OCI-LY7 (cell line): ENCODE measurements around the gene MGST2. TPM values are rescaled to one million over a fixed set of nuclear protein-coding genes. Genes with fewer than 3 reads are reported as not detected.
A peak's percentile ranks its signal among the peaks of the same experiment; 100 is the strongest.
"Not testable (repeated sequence)": the region's sequence is repeated elsewhere in the genome, so short reads cannot be mapped to it uniquely, and the experiment has no call there.

ENCODE experiments used
- BruUV-seq: library from RNA; stranded (reverse); fragments of 400-500 nt; replicated peaks from 2 replicates; lab custom pipeline; 2021; lab: Mats Ljungman, UMichigan
- CTCF ChIA-PET: fragments of 300-600 bp; sonication (Branson Sonifier 250); formaldehyde crosslinking; loops from one replicate; lab custom pipeline; 2022; ENCODE audit warnings: antibody characterized with exemption; ENCODE audit not compliant: unreplicated experiment; lab: Charles Lee
- POLR2A ChIA-PET: fragments of 300-600 bp; sonication (Branson Sonifier 250); formaldehyde crosslinking; loops from one replicate; lab custom pipeline; 2022; ENCODE audit warnings: antibody characterized with exemption; lab: Charles Lee
- DNase-seq: peaks from one replicate; pipeline ENCODE4 v3.0.0-alpha.2; 2015; ENCODE audit warnings: low spot score
- H2AFZ ChIP-seq: fragments of 200-600 bp; sonication (generic), shearing (Covaris generic); 2 replicates; pipeline ENCODE4 v1.6.1; 2014; ENCODE audit warnings: mild to moderate bottlenecking, antibody characterized with exemption, low read length, moderate library complexity
- H3K27ac ChIP-seq: fragments of 200-600 bp; sonication (generic); 2 replicates; pipeline ENCODE4 v1.5.1; 2014; ENCODE audit warnings: mixed run types, low read depth, mild to moderate bottlenecking, moderate library complexity, low read length, inconsistent platforms; ENCODE audit not compliant: poor library complexity, severe bottlenecking
- H3K36me3 ChIP-seq: fragments of 200-600 bp; sonication (generic); 2 replicates; pipeline ENCODE4 v1.6.1; 2014; ENCODE audit warnings: mild to moderate bottlenecking, antibody characterized with exemption, low read length, moderate library complexity, mixed read lengths; ENCODE audit not compliant: insufficient read depth
- H3K4me1 ChIP-seq: fragments of 200-600 bp; sonication (generic); 2 replicates; pipeline ENCODE4 v1.5.1; 2014; ENCODE audit warnings: mild to moderate bottlenecking, low read length; ENCODE audit not compliant: insufficient read depth, poor library complexity, severe bottlenecking
- H3K4me2 ChIP-seq: fragments of 200-600 bp; sonication (generic); 2 replicates; pipeline ENCODE4 v1.6.1; 2014; ENCODE audit warnings: mild to moderate bottlenecking, low read length
- H3K4me3 ChIP-seq: fragments of 200-600 bp; sonication (generic); 2 replicates; pipeline ENCODE4 v1.5.1; 2014; ENCODE audit warnings: mild to moderate bottlenecking, low read depth, low read length; ENCODE audit not compliant: poor library complexity, severe bottlenecking
- H3K79me2 ChIP-seq: fragments of 200-600 bp; sonication (generic); 2 replicates; pipeline ENCODE4 v1.6.1; 2016; ENCODE audit warnings: low read depth, mild to moderate bottlenecking, low read length, moderate library complexity, mixed read lengths; ENCODE audit not compliant: insufficient read depth
- H3K9me2 ChIP-seq: fragments of 200-600 bp; sonication (generic); 2 replicates; pipeline ENCODE4 v1.6.1; 2016; ENCODE audit warnings: mild to moderate bottlenecking, low read length, mixed read lengths; ENCODE audit not compliant: insufficient read depth
- H3K9me3 ChIP-seq: fragments of 200-600 bp; sonication (generic); 2 replicates; pipeline ENCODE4 v1.6.1; 2014; ENCODE audit warnings: mild to moderate bottlenecking, mixed run types, low read length, mixed read lengths
- H4K20me1 ChIP-seq: fragments of 200-600 bp; sonication (generic); 2 replicates; pipeline ENCODE4 v1.6.1; 2014; ENCODE audit warnings: mild to moderate bottlenecking, antibody characterized with exemption, low read length, moderate library complexity, mixed read lengths; ENCODE audit not compliant: insufficient read depth
- EZH2phosphoT487 ChIP-seq: fragments of 200-600 bp; sonication (generic); IDR thresholded peaks from 2 replicates; pipeline ENCODE4 v1.6.1; 2018; ENCODE audit warnings: low read depth, borderline replicate concordance, mild to moderate bottlenecking, mixed run types, antibody characterized with exemption, low read length, moderate library complexity, mixed read lengths
- intact Hi-C: fragments of 100-400 bp; cut with micrococcal nuclease; formaldehyde crosslinking; loops from one replicate; pipeline ENCODE4 v1.10.0; 2022; ENCODE audit not compliant: unreplicated experiment
- total RNA-seq, 2 experiments: library from RNA; depleted of rRNA in 1 of 2; stranded (reverse); fragments of >200 nt in 1 of 2; shearing (Covaris generic) in 1 of 2; gene quantifications; 2 replicates each; pipeline ENCODE4 v1.2.3, GENCODE V29; 2014 to 2022
- TF ChIP-seq, protein P1 (sequence below): fragments of 200-600 bp; sonication (generic); conservative IDR thresholded peaks from 2 replicates; pipeline ENCODE4 v1.5.1; 2014; ENCODE audit warnings: mild to moderate bottlenecking, antibody characterized with exemption, low read length, moderate library complexity, mixed read lengths

Gene MGST2
- total RNA-seq, 2 experiments from 2014 or later = 4.7 to 11.7 TPM

DNA sequence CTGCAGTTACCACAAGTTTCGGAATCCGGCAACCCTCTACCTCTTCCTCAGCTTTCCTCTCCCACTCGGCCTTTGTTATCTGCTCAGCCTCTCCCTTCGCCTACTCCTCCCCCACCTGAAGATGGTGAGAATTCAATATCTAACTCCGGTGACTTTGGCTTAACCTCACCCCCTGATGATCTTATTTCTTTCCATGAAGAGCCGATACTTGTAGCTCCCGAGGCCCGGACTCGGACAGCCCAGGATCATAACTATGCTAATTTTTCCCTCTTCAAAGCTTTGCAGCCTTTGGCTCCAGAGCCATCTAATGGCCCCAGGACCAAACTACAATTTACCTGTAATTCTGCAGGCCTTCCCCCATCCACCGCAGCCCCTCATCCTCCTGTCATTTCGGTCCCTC lies 32.0 kb upstream of the MGST2 start:
- H3K4me2 ChIP-seq = no peak overlapping the region
- no peaks in the 10 kb centered on the region for H3K9me2 ChIP-seq
- BruUV-seq = no TSS peak
- DNase-seq = no peak
- H4K20me1 ChIP-seq = no peaks in the 10 kb centered on the region
- H3K4me1 ChIP-seq = no peaks in the 10 kb centered on the region
- ChIA-PET POLR2A (no interaction called here), CTCF (no interaction called here)
- no peak overlapping the region for H3K4me3 ChIP-seq
- no peak overlapping the region for H2AFZ ChIP-seq
- TF ChIP-seq, protein P1, sequence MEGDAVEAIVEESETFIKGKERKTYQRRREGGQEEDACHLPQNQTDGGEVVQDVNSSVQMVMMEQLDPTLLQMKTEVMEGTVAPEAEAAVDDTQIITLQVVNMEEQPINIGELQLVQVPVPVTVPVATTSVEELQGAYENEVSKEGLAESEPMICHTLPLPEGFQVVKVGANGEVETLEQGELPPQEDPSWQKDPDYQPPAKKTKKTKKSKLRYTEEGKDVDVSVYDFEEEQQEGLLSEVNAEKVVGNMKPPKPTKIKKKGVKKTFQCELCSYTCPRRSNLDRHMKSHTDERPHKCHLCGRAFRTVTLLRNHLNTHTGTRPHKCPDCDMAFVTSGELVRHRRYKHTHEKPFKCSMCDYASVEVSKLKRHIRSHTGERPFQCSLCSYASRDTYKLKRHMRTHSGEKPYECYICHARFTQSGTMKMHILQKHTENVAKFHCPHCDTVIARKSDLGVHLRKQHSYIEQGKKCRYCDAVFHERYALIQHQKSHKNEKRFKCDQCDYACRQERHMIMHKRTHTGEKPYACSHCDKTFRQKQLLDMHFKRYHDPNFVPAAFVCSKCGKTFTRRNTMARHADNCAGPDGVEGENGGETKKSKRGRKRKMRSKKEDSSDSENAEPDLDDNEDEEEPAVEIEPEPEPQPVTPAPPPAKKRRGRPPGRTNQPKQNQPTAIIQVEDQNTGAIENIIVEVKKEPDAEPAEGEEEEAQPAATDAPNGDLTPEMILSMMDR = peak; percentile 53
- TF ChIP-seq EZH2phosphoT487 = no peak
- no peaks in the 10 kb centered on the region for H3K36me3 ChIP-seq
- no peaks in the 10 kb centered on the region for H3K79me2 ChIP-seq
- intact Hi-C loops = no loop called here
- H3K27ac ChIP-seq = no peak overlapping the region
- H3K9me3 ChIP-seq = no peaks in the 10 kb centered on the region

DNA sequence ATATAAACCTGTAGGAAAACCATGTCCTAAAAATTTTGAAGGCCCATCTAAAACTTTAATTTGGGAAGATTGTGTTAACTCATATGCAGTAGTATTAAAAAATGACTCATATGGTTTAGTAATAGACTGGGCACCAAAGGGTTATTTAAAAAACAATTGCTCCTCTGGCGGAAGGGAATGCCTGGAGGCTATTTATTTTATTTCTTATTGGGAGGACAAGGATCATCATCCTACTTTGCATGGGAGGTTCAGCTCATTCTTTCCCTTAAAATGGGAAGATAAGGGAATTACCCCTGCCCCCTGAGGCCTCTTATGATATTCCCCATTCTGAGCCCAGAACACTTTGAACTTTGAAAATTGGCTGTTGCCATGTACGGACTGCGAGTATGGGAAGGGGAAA lies 29.7 kb upstream of the MGST2 start:
- Histone ChIP-seq H3K4me3 (no peak overlapping the region), H3K9me3 (no peaks in the 10 kb centered on the region), H4K20me1 (no peaks in the 10 kb centered on the region), H2AFZ (no peak overlapping the region), H3K36me3 (no peaks in the 10 kb centered on the region), H3K79me2 (no peaks in the 10 kb centered on the region), H3K4me1 (no peaks in the 10 kb centered on the region), H3K4me2 (no peak overlapping the region), H3K27ac (no peak overlapping the region), H3K9me2 (no peaks in the 10 kb centered on the region)
- intact Hi-C loops = no loop called here
- no peak for TF ChIP-seq EZH2phosphoT487
- BruUV-seq = no TSS peak
- POLR2A ChIA-PET = no interaction called here
- no peak for DNase-seq
- CTCF ChIA-PET = no interaction called here

DNA sequence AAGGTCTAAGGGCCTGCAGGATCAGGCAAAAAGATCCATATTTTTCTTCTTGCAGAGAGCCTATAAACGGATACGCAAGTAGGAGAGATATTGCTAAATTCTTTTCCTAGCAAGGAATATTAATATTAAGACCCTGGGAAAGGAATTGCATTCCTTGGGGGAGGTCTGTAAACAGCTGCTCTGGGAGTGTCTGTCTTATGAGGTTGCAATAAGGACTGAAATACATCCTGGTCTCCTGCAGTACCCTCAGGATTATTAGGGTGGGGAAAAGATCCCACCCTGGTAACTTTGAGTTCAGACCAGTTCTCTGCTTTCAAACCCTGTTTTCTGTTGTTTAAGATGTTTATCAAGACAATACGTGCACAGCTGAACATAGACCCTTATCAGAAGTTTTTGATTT lies 27.3 kb upstream of the MGST2 start:
- CTCF ChIA-PET = not testable (repeated sequence)

DNA sequence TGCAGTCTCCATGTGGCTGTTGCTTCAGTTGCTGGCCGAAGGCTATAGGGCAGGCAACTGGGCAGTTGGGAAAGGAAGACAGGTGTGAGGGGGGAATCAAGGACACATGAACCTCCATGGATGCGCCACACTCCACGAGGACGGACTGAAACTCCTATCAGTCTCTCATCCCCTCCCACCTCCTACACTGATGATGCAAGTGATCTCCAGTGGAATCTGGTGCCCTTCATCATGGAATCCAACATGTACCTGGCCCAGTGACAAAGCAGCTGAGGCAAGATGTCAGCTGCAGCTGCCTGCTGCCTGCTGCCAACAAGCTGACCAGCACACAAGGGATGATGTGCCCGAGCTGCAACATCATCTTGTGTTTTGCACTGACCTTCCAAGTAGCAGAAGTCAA lies 26.0 kb upstream of the MGST2 start:
- no peak overlapping the region for H3K27ac ChIP-seq
- ChIA-PET POLR2A (interaction anchor here (0.8 to 0.9 kb wide), 2 partner anchors 14 to 44 kb away, joined by 3 read pairs; no protein-coding TSS in a partner anchor), CTCF (no interaction called here)
- no peak overlapping the region for H3K4me2 ChIP-seq
- BruUV-seq = no TSS peak
- no peak for DNase-seq
- no peaks in the 10 kb centered on the region for H3K36me3 ChIP-seq
- no peak for TF ChIP-seq EZH2phosphoT487
- TF ChIP-seq, protein P1 = no peak
- H4K20me1 ChIP-seq = no peaks in the 10 kb centered on the region
- intact Hi-C loops = no loop called here
- H3K9me2 ChIP-seq = no peaks in the 10 kb centered on the region
- H3K9me3 ChIP-seq = no peaks in the 10 kb centered on the region
- H3K79me2 ChIP-seq = no peaks in the 10 kb centered on the region
- no peaks in the 10 kb centered on the region for H3K4me1 ChIP-seq
- no peak overlapping the region for H3K4me3 ChIP-seq
- H2AFZ ChIP-seq = no peak overlapping the region

More for the DNA sequence above, 27.3 kb upstream of the MGST2 start:
- BruUV-seq, POLR2A ChIA-PET, H4K20me1 ChIP-seq, DNase-seq, H3K36me3 ChIP-seq, H2AFZ ChIP-seq, H3K79me2 ChIP-seq, H3K9me2 ChIP-seq, H3K4me1 ChIP-seq, H3K4me3 ChIP-seq, H3K4me2 ChIP-seq, H3K9me3 ChIP-seq, intact Hi-C loops, H3K27ac ChIP-seq: not testable (repeated sequence)
